Muscle layer of colon (tissue), 2 donors: ENCODE results near the gene SLC27A2.

Source experiments
- H3K27ac ChIP-seq: one replicate; pipeline ENCODE4 v1.7.0; 2013; ENCODE audit warnings: low read depth, mild to moderate bottlenecking, low read length, moderate library complexity
- H3K27me3 ChIP-seq, 2 donors: one replicate each; pipeline ENCODE4 v1.7.0; 2013; ENCODE audit warnings: low read length in 2 of 2, mild to moderate bottlenecking in 2 of 2; ENCODE audit not compliant: insufficient read depth in 2 of 2, control insufficient read depth in 1 of 2
- H3K36me3 ChIP-seq: one replicate; pipeline ENCODE4 v1.7.0; 2013; ENCODE audit warnings: mild to moderate bottlenecking, low read length; ENCODE audit not compliant: insufficient read depth
- H3K4me1 ChIP-seq: one replicate; pipeline ENCODE4 v1.7.0; 2013; ENCODE audit warnings: mild to moderate bottlenecking, low read length; ENCODE audit not compliant: insufficient read depth
- H3K4me3 ChIP-seq, 2 donors: one replicate each; pipeline ENCODE4 v1.7.0; 2013; ENCODE audit warnings: low read length in 2 of 2, low read depth in 1 of 2, mild to moderate bottlenecking in 1 of 2, moderate library complexity in 1 of 2
- H3K9ac ChIP-seq: one replicate; pipeline ENCODE4 v1.7.0; 2013; ENCODE audit warnings: low read length
- H3K9me3 ChIP-seq: one replicate; pipeline ENCODE4 v1.7.0; 2013; ENCODE audit warnings: mild to moderate bottlenecking, low read length
- donor health status: abdominal sarcoma.
- donor health status: Adenocarcinoma of cecum.

Gene SLC27A2

GRCh38 chr15:50244959-50245624 lies 63.1 kb downstream of the SLC27A2 start:
- Histone ChIP-seq H3K9me3 (no peaks in the 10 kb centered on the region), H3K4me1 (no peaks in the 10 kb centered on the region), H3K9ac (no peak overlapping the region), H3K27me3 (no peaks in the 10 kb centered on the region), H3K4me3 (no peak overlapping the region), H3K27ac (no peak overlapping the region), H3K36me3 (no peaks in the 10 kb centered on the region)

- Histone ChIP-seq H3K27me3 (no peaks in the 10 kb centered on the region), H3K36me3 (no peaks in the 10 kb centered on the region), H3K27ac (no peak overlapping the region), H3K9me3 (no peaks in the 10 kb centered on the region), H3K4me3 (no peak overlapping the region), H3K4me1 (no peaks in the 10 kb centered on the region), H3K9ac (no peak overlapping the region)
Observed at GRCh38 chr15:50246631-50247030, 64.6 kb downstream of the SLC27A2 start.

GRCh38 chr15:50247819-50248655 lies 66.0 kb downstream of the SLC27A2 start:
- Histone ChIP-seq H3K4me3 (no peak overlapping the region), H3K27ac (no peak overlapping the region), H3K36me3 (no peaks in the 10 kb centered on the region), H3K9ac (no peak overlapping the region), H3K4me1 (no peaks in the 10 kb centered on the region), H3K9me3 (no peaks in the 10 kb centered on the region), H3K27me3 (no peaks in the 10 kb centered on the region)

- Histone ChIP-seq H3K4me3 (no peak overlapping the region), H3K36me3 (no peaks in the 10 kb centered on the region), H3K9me3 (no peaks in the 10 kb centered on the region), H3K27ac (no peak overlapping the region), H3K4me1 (no peaks in the 10 kb centered on the region), H3K9ac (no peak overlapping the region), H3K27me3 (no peaks in the 10 kb centered on the region)
Observed at GRCh38 chr15:50248994-50249582, 67.1 kb downstream of the SLC27A2 start.

- Histone ChIP-seq H3K9ac (no peak overlapping the region), H3K27me3 (no peaks in the 10 kb centered on the region), H3K9me3 (no peaks in the 10 kb centered on the region), H3K4me1 (no peaks in the 10 kb centered on the region), H3K36me3 (no peaks in the 10 kb centered on the region), H3K4me3 (no peak overlapping the region), H3K27ac (no peak overlapping the region)
Observed at GRCh38 chr15:50249704-50250103, 67.7 kb downstream of the SLC27A2 start.

- Histone ChIP-seq H3K4me1 (no peaks in the 10 kb centered on the region), H3K27me3 (no peaks in the 10 kb centered on the region), H3K9me3 (no peaks in the 10 kb centered on the region), H3K4me3 (no peak overlapping the region), H3K36me3 (no peaks in the 10 kb centered on the region), H3K9ac (no peak overlapping the region), H3K27ac (no peak overlapping the region)
Observed at GRCh38 chr15:50250760-50251394, 68.9 kb downstream of the SLC27A2 start.

- H3K4me3 ChIP-seq = no peak overlapping the region
- H3K36me3 ChIP-seq = no peaks in the 10 kb centered on the region
- H3K27ac ChIP-seq = no peak overlapping the region
- no peaks in the 10 kb centered on the region for H3K9me3 ChIP-seq
- no peaks in the 10 kb centered on the region for H3K27me3 ChIP-seq
- no peak overlapping the region for H3K9ac ChIP-seq
- H3K4me1 ChIP-seq = no peaks in the 10 kb centered on the region
Observed at GRCh38 chr15:50251638-50252182, 69.7 kb downstream of the SLC27A2 start.

GRCh38 chr15:50252556-50252955 lies 70.6 kb downstream of the SLC27A2 start:
- Histone ChIP-seq H3K9ac (no peak overlapping the region), H3K4me1 (no peaks in the 10 kb centered on the region), H3K27ac (no peak overlapping the region), H3K4me3 (no peak overlapping the region), H3K9me3 (no peaks in the 10 kb centered on the region), H3K27me3 (no peaks in the 10 kb centered on the region), H3K36me3 (no peaks in the 10 kb centered on the region)

- Histone ChIP-seq H3K27ac (no peak overlapping the region), H3K4me1 (no peaks in the 10 kb centered on the region), H3K9me3 (no peaks in the 10 kb centered on the region), H3K27me3 (no peaks in the 10 kb centered on the region), H3K36me3 (no peaks in the 10 kb centered on the region), H3K9ac (no peak overlapping the region), H3K4me3 (no peak overlapping the region)
Observed at GRCh38 chr15:50256188-50257041, 74.4 kb downstream of the SLC27A2 start.

GRCh38 chr15:50257332-50257731 lies 75.3 kb downstream of the SLC27A2 start:
- H3K4me1 ChIP-seq = no peaks in the 10 kb centered on the region
- no peaks in the 10 kb centered on the region for H3K36me3 ChIP-seq
- no peaks in the 10 kb centered on the region for H3K27me3 ChIP-seq
- H3K4me3 ChIP-seq = no peak overlapping the region
- H3K9ac ChIP-seq = no peak overlapping the region
- no peaks in the 10 kb centered on the region for H3K9me3 ChIP-seq
- no peak overlapping the region for H3K27ac ChIP-seq
